ENCODE measurements around the gene FARS2.

DNA sequence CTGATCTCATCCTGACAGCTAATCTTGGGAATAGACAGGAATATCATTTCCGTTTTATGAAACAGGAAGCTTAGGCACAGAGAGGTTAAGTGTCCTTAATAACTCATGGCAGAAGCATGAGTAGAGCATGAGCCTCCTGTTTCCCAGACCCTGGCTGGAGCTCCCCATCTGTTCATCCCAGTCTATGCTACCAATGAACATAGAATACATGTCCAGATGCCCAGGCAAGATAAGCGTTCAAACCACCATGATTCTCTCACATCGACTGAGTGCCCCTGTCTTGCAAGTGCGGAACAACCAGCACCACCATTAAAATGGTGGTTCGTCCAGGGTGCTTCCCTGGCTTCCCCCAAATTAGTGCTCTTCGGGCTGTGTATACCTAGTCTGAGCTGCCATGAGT is 217.1 kb downstream of the FARS2 start:
- no peak for TF ChIP-seq SMC3 (IDR thresholded peaks at IDR 0.05)
- TF ChIP-seq, protein P1, sequence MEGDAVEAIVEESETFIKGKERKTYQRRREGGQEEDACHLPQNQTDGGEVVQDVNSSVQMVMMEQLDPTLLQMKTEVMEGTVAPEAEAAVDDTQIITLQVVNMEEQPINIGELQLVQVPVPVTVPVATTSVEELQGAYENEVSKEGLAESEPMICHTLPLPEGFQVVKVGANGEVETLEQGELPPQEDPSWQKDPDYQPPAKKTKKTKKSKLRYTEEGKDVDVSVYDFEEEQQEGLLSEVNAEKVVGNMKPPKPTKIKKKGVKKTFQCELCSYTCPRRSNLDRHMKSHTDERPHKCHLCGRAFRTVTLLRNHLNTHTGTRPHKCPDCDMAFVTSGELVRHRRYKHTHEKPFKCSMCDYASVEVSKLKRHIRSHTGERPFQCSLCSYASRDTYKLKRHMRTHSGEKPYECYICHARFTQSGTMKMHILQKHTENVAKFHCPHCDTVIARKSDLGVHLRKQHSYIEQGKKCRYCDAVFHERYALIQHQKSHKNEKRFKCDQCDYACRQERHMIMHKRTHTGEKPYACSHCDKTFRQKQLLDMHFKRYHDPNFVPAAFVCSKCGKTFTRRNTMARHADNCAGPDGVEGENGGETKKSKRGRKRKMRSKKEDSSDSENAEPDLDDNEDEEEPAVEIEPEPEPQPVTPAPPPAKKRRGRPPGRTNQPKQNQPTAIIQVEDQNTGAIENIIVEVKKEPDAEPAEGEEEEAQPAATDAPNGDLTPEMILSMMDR (IDR thresholded peaks at IDR 0.05), result no peak
- TF ChIP-seq SREBF2 (IDR thresholded peaks at IDR 0.05), result no peak
- TF ChIP-seq REST (IDR thresholded peaks at IDR 0.05), result no peak
- TF ChIP-seq, protein P2, sequence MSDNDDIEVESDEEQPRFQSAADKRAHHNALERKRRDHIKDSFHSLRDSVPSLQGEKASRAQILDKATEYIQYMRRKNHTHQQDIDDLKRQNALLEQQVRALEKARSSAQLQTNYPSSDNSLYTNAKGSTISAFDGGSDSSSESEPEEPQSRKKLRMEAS (IDR thresholded peaks at IDR 0.05), result no peak
- TF ChIP-seq RAD21 (conservative IDR thresholded peaks at IDR 0.05 in 1 of 2, IDR thresholded peaks at IDR 0.05 in 1 of 2), result no peak
- TF ChIP-seq, protein P3, sequence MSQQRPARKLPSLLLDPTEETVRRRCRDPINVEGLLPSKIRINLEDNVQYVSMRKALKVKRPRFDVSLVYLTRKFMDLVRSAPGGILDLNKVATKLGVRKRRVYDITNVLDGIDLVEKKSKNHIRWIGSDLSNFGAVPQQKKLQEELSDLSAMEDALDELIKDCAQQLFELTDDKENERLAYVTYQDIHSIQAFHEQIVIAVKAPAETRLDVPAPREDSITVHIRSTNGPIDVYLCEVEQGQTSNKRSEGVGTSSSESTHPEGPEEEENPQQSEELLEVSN (IDR thresholded peaks at IDR 0.05; ENCODE audit: borderline replicate concordance, low read depth), result no peak
- no peak for TF ChIP-seq BHLHE40 (IDR thresholded peaks at IDR 0.05; ENCODE audit: low read depth, low read length)
- TF ChIP-seq EP300 (IDR thresholded peaks at IDR 0.05), result no peak
- TF ChIP-seq HOXA7 (CRISPR knock-in tag; IDR thresholded peaks at IDR 0.05), result no peak
- TF ChIP-seq HDAC2 (IDR thresholded peaks at IDR 0.05), result no peak
- TF ChIP-seq RCOR1 (IDR thresholded peaks at IDR 0.05; ENCODE audit: low read depth, low read length), result no peak
- no peak for TF ChIP-seq POLR2A (IDR thresholded peaks at IDR 0.05; ENCODE audit: low read length)

Data from A549 (cell line).